ENCODE results near the gene PRR36.
A peak's percentile ranks its signal among the peaks of the same experiment; 100 is the strongest.
"Not testable (repeated sequence)": the region's sequence is repeated elsewhere in the genome, so short reads cannot be mapped to it uniquely, and the experiment has no call there.

PRR36 gene

DNA sequence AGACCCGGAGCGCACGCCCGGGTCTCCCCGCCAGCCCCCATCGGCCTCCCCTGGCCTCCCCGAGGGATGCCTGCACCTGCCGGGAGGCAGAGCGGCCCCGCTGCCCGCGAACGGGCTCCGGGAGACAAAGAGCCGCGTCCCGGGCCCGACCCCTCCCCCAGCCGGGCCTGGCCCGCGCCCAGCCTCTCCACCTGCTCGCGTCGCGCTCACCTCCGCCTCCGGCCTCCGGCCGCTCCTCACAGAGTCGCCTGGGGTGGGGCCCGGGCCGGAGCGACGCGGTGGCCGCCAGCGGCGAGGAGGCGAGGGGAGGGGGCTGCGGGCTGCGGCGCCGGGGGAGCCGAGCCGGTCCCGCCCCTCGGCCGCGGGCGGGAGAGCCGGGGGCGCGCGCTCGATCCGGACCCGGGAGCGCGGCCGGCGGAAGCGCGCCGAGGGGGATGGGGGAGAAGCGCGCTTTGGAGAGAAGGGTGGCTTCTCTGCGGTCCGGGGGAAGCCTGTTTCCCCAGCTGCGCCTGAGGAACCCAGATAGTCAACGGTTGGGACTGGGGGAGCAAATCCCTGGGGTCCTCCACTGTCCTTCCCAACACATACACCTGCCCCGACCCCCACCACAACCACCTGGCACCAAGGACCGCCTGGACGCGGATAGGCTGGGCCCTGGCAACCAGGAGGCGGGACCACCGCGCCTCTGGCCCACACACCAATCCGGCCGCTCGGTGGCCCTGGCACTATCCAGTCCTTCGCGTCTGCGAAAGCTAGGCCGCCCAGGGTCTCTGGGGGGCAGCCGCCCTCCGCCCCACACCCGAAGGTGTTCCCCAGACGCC is at the start of gene PRR36:
Gene PRR36 (minus strand): TSS at position 315 of the 821 bp plus-strand sequence. CDS start 701 bp downstream, outside the sequence.
- no peak for DNase-seq

DNA sequence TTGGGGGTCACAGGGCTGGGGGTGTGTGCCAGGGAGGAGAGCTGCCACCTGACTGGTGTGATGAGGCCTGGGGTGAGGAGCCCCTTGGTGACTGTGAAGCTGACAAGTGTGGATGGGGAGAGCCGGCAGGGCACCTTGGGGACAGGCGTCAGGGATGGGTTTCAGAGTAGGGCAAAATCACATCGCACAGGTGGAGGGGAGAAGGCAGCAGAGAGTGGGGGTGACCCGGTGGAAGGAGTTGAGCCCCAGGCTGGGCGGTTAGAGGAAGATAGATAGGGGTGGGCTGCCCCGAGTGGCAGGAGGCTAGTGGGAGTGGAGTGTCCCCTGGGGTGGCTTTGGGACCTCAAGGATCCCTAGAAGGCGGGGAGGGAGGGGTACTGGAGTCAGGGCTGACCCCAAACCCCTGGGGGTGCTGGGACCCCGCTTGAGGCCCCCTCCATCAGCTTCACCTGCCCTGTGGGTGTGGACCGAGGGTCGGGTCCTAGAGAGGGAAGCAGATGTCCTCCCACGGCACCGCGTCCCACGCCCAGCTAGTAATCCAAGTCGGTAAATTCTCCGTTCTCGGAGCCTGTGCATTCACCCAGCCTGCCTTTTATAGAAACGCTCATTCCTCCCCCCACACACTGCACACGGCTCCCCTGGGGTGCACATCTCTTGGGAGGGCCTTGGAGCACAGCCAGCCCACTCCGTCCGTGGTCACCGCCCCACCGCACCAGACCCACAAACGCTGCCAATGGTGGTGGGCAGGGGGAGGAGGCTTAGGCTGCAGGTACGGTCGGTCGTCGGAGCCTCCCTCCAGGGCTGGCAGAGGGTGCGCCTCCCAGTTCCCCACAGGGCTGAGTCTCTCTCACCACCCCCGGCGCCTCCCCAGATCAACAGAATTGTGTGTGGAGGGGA is 49.4 kb upstream of the PRR36 start:
- DNase-seq, result no peak

DNA sequence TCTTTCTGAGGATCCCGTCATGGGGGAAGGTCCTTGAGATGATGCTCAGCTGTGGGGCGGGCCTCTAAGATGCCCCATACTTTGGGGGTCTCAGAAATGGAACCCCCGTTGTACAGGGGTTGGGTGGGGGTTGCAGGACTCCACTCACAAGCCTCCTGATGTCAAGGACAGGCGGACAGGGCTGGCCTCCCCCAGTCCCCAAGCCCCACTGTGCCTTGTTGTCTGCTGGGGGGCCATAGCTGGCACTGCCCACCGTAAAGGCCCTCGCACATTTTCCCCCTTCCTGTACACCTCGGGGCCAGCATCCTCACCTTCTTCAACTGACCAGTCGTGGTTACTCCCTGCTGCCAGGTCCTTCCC is 48.6 kb upstream of the PRR36 start:
- no peak for DNase-seq

DNA sequence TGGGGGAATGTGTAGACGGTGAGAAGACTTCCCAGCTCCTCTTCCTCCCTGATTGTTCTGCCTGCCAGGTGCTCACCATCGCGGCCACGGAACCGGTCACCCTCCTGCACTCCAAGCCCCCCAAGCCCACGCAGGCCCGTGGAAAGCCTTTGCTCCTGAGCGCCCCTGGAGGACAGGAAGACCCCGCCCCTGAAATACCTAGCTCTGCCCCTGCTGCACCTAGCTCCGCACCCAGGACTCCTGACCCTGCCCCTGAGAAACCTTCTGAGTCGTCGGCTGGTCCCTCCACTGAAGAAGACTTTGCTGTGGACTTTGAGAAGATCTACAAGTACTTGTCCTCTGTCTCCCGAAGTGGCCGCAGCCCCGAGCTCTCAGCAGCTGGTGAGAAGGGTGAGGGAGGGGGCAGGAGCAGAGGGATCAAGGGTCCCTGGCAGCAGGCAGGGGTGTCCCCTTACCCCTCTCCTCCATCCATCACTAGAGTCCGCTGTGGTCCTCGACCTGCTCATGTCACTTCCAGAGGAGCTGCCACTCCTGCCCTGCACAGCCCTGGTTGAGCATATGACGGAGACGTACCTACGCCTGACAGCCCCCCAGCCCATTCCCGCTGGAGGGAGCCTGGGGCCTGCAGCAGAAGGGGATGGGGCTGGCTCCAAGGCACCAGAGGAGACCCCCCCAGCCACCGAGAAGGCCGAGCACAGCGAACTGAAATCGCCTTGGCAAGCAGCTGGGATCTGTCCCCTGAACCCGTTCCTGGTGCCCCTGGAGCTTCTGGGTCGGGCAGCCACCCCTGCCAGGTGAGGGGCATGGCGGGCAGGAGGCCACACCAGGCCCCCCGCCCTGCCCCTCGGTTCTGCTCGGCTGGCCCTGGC is 48.0 kb upstream of the PRR36 start:
- no peak for DNase-seq

DNA sequence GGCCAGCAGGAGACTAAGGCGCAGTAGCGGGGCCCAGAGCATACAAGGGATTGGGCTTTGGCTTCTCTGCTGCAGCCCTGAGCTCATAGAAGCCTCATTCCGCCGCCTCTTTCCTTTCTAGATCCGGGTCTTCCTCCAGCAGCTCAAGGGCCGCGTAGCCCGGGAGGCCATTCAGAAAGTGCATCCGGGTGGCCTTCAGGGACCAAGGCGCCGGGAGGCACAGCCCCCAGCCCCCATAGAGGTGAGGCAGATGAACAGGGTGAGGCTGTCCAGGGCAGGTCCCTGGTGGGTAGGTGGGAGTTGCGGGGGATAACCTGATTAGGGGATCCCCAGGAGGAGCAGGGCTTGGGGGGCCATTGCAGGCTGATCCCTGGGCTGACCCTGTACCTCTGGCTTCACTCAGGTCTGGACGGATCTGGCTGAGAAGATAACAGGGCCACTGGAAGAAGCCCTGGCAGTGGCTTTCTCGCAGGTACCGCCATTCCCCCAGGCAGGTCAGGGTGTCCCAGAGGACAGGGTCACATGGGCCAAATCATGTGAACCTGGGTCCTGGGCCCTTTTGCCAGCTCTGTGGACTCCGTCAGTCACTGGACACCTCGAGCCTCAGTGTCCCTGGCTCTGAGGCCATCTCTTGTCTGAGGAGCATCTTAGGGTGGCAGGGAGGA is 47.2 kb upstream of the PRR36 start:
- DNase-seq, result no peak

DNA sequence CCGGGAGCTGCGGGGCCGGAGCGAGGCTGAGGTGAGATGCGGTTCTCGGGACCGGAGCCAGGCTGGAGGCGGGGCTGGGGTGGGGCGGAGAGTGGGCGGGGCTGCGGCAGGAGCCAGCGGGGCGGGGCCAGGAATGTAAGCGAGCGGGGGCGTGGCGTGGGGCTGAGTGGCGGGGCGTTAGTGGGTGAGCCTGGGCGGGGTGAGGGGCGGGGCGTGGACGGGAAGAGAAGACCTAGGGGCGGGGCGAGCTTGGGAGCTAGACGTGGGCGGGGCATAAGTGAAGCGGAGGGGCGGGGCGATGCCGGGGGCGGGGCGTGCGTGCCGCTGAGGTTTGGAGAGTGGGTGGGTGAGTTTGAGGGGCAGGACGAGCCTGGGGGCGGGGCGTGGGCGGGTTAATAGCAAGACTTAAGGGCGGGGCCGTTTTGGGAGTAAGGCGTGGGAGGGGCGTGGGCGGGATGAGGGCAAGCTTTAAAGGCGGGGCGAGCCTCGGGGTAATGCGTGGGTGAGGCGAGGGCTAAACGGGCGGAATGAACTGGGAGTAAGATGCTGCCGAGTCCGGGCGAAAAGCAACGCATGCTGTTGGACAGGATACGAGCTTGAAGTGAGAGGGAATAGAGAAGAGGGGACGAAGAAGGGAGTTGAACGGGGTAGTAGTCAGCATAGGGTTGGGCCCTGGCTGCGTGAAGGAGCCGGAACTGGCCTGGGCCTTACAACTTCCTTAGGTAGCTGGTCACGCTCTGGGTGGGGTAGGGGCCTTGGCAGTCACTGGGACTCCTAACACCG is 46.5 kb upstream of the PRR36 start:
- peak; percentile 99 for DNase-seq

DNA sequence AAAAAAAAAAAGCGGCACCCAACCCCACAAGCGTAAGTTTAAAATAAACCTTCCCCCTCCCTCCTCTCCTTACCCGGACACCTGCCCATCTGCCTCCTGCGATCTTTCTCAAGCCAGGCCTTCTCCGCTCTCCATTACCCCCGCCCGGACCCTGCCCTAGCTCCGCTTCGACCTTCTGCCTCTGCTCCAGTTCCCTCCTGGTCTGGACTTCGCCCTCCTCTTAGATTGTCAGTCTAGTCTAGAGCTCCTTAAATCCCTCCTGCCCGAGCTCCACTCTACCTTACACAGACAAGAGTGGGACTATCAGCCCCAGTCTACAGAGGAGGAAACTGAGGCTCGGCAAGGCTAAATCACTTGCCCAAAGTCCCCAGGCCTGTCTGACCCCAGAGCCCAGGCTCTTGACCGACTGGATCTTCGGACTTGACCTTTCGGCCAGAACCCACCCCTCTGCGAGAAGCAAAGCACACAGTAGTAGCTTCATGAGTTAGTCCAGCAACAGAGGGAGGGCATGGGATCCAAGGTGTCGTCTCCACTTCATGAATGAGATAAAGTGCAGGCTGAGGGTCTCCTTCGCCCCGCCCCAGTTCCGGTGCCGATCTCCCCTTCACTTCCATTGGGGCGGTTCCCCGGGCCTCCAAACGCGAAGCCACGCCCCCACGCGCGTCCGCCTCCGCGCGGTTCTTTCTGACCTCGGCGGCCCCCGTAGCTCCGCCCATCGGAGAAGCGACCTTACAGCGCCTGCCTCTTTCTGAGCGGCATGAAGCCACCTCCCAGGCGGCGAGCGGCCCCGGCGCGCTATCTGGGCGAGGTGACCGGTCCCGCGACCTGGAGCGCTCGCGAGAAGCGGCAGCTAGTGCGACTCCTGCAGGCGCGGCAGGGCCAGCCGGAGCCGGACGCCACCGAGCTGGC is 45.7 kb upstream of the PRR36 start, which contains the start of gene SNAPC2:
Gene SNAPC2 (plus strand): TSS at position 729 of the 909 bp plus-strand sequence. CDS start 29 bp downstream, at position 758.
- peak; percentile 97 for DNase-seq

DNA sequence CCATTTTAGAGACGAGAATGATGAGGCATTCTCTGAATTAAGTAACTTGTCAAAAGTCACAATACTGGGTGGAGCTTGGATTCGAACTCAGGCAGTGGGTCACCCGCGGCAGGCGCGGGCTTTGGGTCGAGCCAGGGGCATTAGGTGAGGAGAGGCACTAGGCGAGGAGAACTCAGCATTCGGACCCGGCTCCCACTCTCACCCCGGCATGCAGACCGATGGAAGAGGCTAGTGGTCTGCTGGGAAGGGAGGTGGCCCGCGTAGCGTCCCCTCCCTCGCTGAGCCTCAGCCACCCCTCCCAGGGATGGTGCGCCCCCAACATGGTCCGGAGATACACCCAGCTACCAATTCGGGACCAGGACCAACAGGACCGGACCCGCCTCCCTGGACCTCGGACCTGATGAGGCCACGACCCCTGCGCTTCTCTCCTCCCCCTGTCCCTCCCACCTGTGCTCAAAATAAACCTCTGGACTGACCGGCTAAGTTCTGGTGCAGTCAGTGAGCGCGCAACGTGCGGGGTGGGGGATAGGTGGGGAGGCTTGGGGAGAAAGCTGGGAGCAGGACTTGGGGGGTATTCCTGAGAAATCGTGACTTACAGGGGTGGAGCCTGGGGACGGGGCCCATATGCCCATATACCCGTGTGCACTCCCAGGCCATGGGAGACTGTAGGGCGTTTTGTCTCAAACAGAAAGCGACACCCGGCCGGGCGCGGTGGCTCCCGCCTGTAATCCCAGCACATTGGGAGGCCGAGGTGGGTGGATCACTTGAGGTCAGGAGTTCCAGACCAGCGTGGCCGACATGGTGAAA is 44.6 kb upstream of the PRR36 start:
- DNase-seq, result no peak

DNA sequence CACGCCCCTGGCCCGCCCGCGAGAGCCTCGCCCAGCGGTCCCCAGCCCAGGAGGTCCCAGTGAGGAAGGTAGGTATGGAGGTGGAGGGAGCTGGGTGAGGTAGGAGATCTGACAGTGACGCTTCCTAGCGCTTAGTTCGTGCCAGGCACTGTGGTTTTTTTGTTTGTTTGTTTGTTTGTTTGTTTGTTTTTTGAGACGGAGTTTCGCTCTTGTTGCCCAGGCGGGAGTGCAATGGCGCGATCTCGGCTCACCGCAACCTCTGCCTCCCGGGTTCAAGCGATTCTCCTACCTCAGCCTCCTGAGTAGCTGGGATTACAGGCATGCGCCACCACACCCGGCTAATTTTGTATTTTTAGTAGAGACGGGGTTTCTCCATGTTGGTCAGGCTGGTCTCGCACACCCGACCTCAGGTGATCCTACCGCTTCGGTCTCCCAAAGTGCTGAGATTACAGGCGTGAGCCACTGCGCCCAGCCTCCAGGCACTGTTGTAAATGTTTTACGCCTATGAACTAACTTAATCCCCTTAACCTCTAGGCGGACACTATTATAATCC is 43.9 kb upstream of the PRR36 start:
- DNase-seq, result not testable (repeated sequence)

DNA sequence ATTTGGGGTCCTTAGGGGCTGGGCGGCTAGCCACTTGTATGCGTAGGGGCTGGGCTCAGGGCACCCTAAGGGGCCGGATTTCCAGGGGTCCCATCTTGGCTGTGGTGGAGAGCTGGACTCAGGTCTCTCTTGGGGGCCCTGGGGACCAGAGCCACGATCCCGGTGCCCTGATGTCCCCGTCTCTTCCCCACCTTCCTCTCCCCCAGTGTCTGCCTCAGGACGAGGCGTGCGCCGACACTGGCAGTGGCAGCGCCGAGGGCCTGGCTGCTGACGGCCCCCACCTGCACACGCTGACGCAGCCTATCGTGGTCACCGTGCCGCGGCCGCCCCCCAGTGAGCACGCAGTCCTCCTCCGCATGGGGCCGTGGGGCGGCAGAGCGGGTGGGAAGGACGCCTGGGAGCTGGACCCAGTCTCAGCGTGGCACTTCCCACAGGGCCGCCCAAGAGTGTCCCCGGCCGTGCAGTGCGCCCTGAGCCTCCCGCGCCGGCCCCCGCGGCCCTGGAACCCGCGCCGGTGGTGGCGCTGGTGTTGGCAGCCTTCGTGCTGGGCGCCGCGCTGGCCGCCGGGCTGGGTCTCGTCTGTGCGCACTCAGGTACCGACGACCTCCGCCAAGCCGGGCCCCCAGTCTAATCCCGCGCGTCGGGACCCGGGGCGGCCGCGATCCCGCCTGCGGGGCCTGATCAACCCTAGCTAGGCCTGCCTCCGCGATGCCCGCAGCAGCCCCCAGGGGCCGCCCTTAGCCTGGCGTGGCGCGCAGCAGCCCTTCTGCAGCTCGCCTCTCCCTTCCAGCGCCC is 43.3 kb upstream of the PRR36 start:
- DNase-seq, result peak; percentile 57

DNA sequence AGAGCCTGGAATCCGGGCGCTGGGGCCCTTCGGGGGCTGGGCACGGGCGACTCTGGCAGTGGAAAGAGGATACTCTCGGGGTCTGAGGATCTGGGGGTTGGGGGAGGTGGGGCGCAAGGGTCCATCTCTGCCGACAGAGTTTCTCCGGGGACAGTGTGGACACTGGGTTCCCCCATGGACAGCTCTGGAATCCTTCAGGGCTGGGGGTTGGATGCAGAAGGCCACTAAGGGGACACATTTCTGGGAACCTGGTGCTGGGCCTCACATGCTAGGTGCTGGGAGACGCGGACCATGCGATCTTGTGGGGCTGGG is 42.7 kb upstream of the PRR36 start:
- DNase-seq, result no peak

DNA sequence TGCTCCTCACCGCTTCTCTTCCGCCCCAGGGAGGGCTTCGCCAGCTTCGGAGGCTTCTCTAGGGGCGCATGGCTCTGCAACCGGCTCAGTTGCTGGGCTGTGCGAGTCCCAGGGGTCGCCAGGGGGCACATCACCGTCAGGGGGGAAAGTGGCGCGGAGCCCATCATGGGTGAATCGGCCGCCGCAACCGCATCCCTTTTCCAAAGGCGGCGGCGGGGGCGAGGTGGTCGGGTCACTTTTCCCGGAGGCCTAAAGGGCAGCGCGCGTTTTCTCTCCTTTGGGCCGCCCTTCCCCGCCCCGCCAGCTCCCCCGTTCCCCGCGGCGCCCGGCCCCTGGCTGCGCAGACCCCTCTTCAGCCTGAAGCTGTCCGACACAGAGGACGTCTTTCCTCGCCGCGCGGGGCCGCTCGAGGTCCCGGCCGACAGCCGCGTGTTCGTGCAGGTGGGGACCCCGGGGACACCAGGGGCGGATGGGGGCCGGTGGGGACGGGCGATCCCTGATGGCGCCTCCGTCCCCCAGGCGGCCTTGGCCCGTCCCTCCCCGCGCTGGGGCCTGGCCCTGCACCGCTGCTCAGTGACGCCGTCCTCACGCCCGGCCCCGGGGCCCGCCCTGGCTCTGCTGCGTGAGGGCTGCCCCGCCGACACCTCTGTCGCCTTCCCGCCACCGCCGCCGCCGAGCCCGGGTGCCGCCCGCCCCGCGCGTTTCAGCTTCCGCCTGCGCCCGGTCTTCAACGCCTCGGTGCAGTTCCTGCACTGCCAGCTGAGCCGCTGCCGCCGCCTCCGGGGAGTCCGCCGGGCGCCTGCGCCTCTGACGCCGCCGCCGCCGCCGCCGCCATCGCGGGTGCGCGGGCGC is 42.1 kb upstream of the PRR36 start:
- peak; percentile 51 for DNase-seq

DNA sequence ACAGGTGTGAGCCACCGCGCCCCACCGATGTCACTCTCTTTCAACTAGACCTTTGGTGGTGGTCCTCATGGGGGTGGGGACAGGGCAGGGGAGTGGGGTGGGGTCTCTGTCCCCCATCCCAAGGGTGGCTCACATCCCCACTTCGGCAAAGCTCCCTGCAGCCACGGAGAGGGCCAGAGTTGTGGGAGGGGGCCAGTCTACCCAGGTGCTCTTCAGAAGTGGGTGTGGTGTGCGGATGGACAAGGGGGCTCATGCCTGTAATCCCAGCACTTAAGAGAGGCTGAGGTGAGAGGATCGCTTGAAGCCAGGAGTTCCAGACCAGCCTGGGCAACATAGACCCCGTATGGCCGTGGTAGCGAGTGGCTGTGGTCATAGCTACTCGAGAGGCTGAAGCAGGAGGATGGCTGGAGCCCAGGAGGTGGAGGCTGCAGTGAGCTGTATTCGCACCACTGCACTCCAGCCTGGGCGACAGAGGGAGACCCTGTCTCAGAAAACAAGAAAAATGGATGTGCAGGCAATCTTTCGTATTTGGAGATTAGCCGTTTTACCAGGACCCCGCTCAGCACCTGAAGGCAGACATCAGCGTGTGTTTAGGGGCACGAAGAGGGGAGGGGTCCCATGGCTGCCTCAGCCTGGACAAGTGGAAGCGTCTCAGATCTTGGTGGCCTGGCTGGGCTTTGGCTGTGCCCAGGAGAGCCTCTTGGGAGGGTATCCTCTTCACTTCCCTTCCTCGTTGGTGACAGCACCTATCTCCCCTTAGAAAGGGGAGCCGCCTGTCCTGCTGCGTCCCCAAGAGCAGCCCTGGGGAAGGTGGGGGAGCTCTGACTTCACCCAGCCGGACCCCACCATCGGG is 41.3 kb upstream of the PRR36 start:
- no peak for DNase-seq

DNA sequence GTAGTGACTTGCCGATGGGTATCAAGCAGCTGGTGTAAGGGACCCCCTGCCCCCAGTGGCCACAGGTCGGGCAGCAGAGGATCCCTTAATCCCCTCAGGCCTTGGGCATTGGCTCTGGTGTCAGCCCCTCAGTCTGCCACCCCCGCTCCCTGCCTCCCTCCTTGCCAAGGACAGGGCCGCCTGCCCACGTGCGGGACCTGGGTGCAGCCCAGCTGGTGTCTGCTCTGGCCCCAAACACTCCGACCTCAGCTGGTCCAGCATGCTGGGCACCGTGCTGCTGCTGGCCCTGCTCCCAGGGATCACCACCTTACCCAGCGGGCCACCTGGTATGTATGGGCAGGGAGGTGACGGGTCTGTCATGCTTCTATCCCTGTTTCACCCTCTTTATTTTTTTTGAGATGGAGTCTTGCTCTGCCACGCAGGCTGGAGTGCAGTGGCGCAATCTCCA is 40.4 kb upstream of the PRR36 start, which contains the start of gene TGFBR3L:
Gene TGFBR3L (plus strand): TSS at position 233 of the 448 bp plus-strand sequence.
- DNase-seq, result no peak

DNA sequence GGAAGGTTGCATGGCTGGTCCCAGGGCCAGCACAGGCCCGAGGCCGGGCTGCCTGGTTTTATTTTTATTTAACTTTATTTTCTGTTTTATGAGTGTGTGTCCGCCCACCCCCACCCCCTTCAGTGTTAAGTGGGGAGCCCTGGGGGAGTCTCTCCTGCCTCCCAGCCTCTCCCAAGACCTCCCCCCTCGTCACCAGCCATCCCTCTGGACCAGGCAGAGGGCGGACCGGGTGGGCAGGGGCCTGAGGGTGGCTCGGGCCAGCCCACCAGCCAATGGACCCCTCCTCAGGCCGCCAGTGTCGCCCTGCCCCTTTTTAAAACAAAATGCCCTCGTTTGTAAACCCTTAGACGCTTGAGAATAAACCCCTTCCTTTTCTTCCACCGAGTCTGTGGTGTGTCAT is 39.9 kb upstream of the PRR36 start:
- DNase-seq, result no peak

DNA sequence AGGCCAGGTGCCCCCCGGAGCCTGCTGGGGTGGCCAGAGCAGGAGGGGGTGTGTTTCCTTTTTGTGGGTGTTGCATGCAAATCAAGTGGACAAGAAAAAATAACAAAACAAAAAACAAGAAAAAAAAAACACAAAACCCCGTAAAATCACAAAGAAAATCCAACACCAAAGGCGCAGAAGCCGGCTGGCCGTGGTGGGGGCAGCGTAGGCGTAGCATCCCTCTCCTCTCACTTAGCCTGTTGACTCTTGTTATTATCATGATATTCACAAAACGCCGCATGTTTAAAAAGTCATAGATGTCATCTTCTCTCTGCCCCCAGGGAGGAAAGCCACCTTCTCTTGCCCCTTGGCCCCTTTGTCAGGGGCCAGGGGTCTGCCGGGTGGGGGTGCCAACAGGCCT is 39.5 kb upstream of the PRR36 start:
- DNase-seq, result no peak

Measured in activated CD4-positive, alpha-beta T cell treated with anti-CD3 and anti-CD28 coated beads, Interleukin-2, amount 50 U/mL, for 16 hours (primary cell).